SU-DHL-6 (cell line): ENCODE results near the gene GRAMD1B.

Source experiments
- H2AFZ ChIP-seq: fragments of 200-600 bp; sonication (generic); 2 replicates; pipeline ENCODE4 v1.6.1; 2014; ENCODE audit warnings: low read depth, mild to moderate bottlenecking, moderate library complexity, mixed read lengths, antibody characterized with exemption, low read length; ENCODE audit not compliant: severe bottlenecking
- H3F3A ChIP-seq: fragments of 200-600 bp; shearing (Covaris generic); 2 replicates; pipeline ENCODE4 v1.6.0; 2016; ENCODE audit warnings: antibody characterized with exemption, mild to moderate bottlenecking; ENCODE audit not compliant: insufficient read depth
- H3K27ac ChIP-seq: fragments of 200-600 bp; sonication (generic); 2 replicates; pipeline ENCODE4 v1.5.1; 2016; ENCODE audit warnings: low read depth, mild to moderate bottlenecking, low read length, moderate library complexity, mixed read lengths
- H3K27me3 ChIP-seq: fragments of 200-600 bp; sonication (generic), shearing (Covaris generic); 2 replicates; pipeline ENCODE4 v1.6.0; 2014; ENCODE audit warnings: mild to moderate bottlenecking, low read length
- H3K36me3 ChIP-seq: fragments of 200-600 bp; sonication (generic); 2 replicates; pipeline ENCODE4 v1.6.1; 2014; ENCODE audit warnings: mild to moderate bottlenecking, low read length, mixed read lengths
- H3K4me2 ChIP-seq: fragments of 300-600, 200-600 bp; shearing (Covaris generic), sonication (generic); 2 replicates; pipeline ENCODE4 v1.6.0; 2014; ENCODE audit warnings: low read length, low read depth, mild to moderate bottlenecking; ENCODE audit not compliant: poor library complexity, severe bottlenecking
- H3K4me3 ChIP-seq: fragments of 200-600 bp; sonication (generic); 2 replicates; pipeline ENCODE4 v1.5.1; 2014; ENCODE audit warnings: antibody characterized with exemption, low read length, mild to moderate bottlenecking, mixed read lengths; ENCODE audit not compliant: insufficient read depth, poor library complexity, severe bottlenecking
- H3K79me2 ChIP-seq: fragments of 200-600 bp; sonication (generic); 2 replicates; pipeline ENCODE4 v1.6.1; 2014; ENCODE audit warnings: mild to moderate bottlenecking, low read length, moderate library complexity; ENCODE audit not compliant: insufficient read depth
- H3K9ac ChIP-seq: fragments of 200-600 bp; sonication (generic); 2 replicates; pipeline ENCODE4 v1.7.0; 2014; ENCODE audit warnings: mild to moderate bottlenecking, low read length
- H3K9me2 ChIP-seq: fragments of 200-600 bp; sonication (generic); replicated peaks from 2 replicates; pipeline ENCODE4 v1.6.1; 2014; ENCODE audit warnings: low read length; ENCODE audit not compliant: insufficient read depth
- H3K9me3 ChIP-seq: fragments of 200-600 bp; sonication (generic); 2 replicates; pipeline ENCODE4 v1.6.1; 2014; ENCODE audit warnings: low read length, mixed read lengths; ENCODE audit not compliant: insufficient read depth
- H4K20me1 ChIP-seq: fragments of 200-600 bp; sonication (generic); 2 replicates; pipeline ENCODE4 v1.6.1; 2014; ENCODE audit warnings: low read depth, mild to moderate bottlenecking, antibody characterized with exemption, low read length, moderate library complexity, mixed read lengths
- CTCF ChIP-seq: fragments of 200-600 bp; sonication (generic); IDR thresholded peaks from one replicate; pipeline ENCODE4 v1.5.1; 2017; ENCODE audit warnings: antibody characterized with exemption, mild to moderate bottlenecking, low read length, moderate library complexity; ENCODE audit not compliant: insufficient read depth, poor library complexity, severe bottlenecking
- EZH2phosphoT487 ChIP-seq: fragments of 200-600 bp; sonication (generic), shearing (Covaris generic); conservative IDR thresholded peaks from 2 replicates; pipeline ENCODE4 v1.6.1; 2018; ENCODE audit warnings: mild to moderate bottlenecking, antibody characterized with exemption, low read length, moderate library complexity, mixed read lengths

Gene GRAMD1B

DNA sequence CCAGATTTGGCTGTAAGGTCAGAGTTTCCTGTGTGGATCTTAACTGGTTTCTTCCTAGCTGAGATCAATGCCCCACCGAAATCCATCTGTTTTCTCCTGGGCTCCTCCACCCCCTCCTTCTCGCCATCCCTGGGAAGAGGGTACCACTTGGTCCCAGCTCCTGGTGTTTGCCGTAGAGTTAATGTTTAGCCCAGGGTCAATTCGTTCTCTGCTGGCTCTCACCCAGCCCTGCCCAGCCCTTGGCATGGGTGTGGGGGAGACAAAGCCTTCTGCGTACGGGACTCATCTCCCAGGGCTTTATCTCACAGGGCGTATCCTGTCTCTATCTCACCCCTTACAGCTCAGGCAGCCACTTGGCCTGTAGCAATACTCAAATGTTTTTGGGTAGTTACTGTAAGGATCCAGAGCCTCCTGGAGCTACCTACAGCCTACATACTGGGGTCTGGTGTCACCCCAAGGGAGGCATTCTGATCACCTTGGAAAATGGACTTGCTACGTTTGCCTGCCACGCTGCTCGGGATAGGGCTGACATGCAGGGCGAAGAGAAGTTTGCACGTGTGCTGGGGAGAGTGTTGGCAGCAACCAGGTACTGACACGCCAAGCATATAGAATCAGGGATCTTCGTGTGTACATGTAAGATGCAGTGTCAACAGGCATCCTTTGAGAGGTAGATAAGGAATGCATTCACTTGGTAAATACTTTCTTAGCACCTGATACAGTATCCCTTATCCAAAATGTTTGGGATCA lies 158.2 kb downstream of the GRAMD1B start:
- no peak overlapping the region for H3K9ac ChIP-seq
- H3K9me3 ChIP-seq, result no peaks in the 10 kb centered on the region
- no peaks in the 10 kb centered on the region for H3K9me2 ChIP-seq
- H4K20me1 ChIP-seq, result no peaks in the 10 kb centered on the region
- H3K4me2 ChIP-seq, result no peak overlapping the region
- no peaks in the 10 kb centered on the region for H3K27me3 ChIP-seq
- TF ChIP-seq CTCF (no peak), EZH2phosphoT487 (no peak)
- no peak overlapping the region for H3K27ac ChIP-seq
- no peak overlapping the region for H3K4me3 ChIP-seq
- no peaks in the 10 kb centered on the region for H3F3A ChIP-seq
- H3K36me3 ChIP-seq, result no peaks in the 10 kb centered on the region
- no peak overlapping the region for H2AFZ ChIP-seq
- H3K79me2 ChIP-seq, result no peaks in the 10 kb centered on the region

DNA sequence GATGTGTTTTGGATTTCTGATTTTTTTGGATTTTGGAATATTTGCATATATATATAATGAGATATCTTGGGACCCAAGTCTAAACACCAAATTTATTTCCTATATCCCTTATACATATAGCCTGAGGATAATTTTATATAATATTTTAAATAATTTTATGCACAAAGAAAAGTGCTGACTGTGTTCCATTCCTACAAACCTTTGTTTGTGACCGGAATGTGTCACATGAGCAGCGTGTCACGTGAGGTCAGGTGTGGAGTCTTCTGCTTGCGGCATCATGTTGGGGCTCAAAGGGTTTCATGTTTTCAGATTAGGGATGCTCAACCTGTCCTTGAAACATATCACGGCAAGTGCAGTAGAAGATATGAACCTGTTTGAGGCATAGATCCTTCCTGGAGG lies 158.8 kb downstream of the GRAMD1B start:
- Histone ChIP-seq H3F3A (no peaks in the 10 kb centered on the region), H3K9ac (no peak overlapping the region), H3K4me2 (no peak overlapping the region), H3K4me3 (no peak overlapping the region), H3K9me2 (no peaks in the 10 kb centered on the region), H3K27ac (no peak overlapping the region), H3K79me2 (no peaks in the 10 kb centered on the region), H4K20me1 (no peaks in the 10 kb centered on the region), H3K9me3 (no peaks in the 10 kb centered on the region), H2AFZ (no peak overlapping the region), H3K36me3 (no peaks in the 10 kb centered on the region), H3K27me3 (no peaks in the 10 kb centered on the region)
- no peak for TF ChIP-seq EZH2phosphoT487
- TF ChIP-seq CTCF, result no peak

GRCh38 chr11:123590296-123590912 lies 160.3 kb downstream of the GRAMD1B start:
- Histone ChIP-seq H3K4me2 (no peak overlapping the region), H2AFZ (no peak overlapping the region), H3K27ac (no peak overlapping the region), H3K27me3 (no peaks in the 10 kb centered on the region), H3K9me2 (no peaks in the 10 kb centered on the region), H3K4me3 (no peak overlapping the region), H3K9me3 (no peaks in the 10 kb centered on the region), H3F3A (no peaks in the 10 kb centered on the region), H3K79me2 (no peaks in the 10 kb centered on the region), H3K9ac (no peak overlapping the region), H4K20me1 (no peaks in the 10 kb centered on the region), H3K36me3 (no peaks in the 10 kb centered on the region)
- TF ChIP-seq EZH2phosphoT487 (no peak), CTCF (no peak)
